HPDE6-E6E7 (cell line): ENCODE measurements around the gene POM121C.
"Not testable (repeated sequence)": the region's sequence is repeated elsewhere in the genome, so short reads cannot be mapped to it uniquely, and the experiment has no call there.

ENCODE experiments used
- DNase-seq: peaks from one replicate; pipeline ENCODE4 v3.0.0; 2011; ENCODE audit warnings: missing footprints; ENCODE audit errors: extremely low spot score

POM121C gene

GRCh38 chr7:75393194-75393593, 92.9 kb downstream of the POM121C start:
- DNase-seq: not testable (repeated sequence)

- DNase-seq: not testable (repeated sequence)
Observed at GRCh38 chr7:75374519-75375317, 111.4 kb downstream of the POM121C start.

- DNase-seq: not testable (repeated sequence)
Observed at GRCh38 chr7:75374144-75374518, 112.0 kb downstream of the POM121C start.

- DNase-seq: not testable (repeated sequence)
Observed at GRCh38 chr7:75367313-75367712, 118.8 kb downstream of the POM121C start.
